ENCODE data around the gene COMMD7.
"Not testable (repeated sequence)": the region's sequence is repeated elsewhere in the genome, so short reads cannot be mapped to it uniquely, and the experiment has no call there.

COMMD7 gene

GRCh38 chr20:32727683-32728082, 15.6 kb downstream of the COMMD7 start:
- DNase-seq, result no peak

- DNase-seq, result no peak
These were observed 24.4 kb downstream of the COMMD7 start for GRCh38 chr20:32718749-32719348.

- DNase-seq, result no peak
These were observed 31.9 kb downstream of the COMMD7 start for GRCh38 chr20:32711346-32711745.

GRCh38 chr20:32709632-32710121, 33.6 kb downstream of the COMMD7 start:
- DNase-seq, result no peak

- DNase-seq, result not testable (repeated sequence)
These were observed 34.1 kb downstream of the COMMD7 start for GRCh38 chr20:32709029-32709631.

GRCh38 chr20:32707691-32708581, 35.3 kb downstream of the COMMD7 start:
- no peak for DNase-seq

- no peak for DNase-seq
These were observed 36.8 kb downstream of the COMMD7 start for GRCh38 chr20:32706486-32706885.

- DNase-seq, result no peak
These were observed 40.4 kb downstream of the COMMD7 start for GRCh38 chr20:32702706-32703425.

GRCh38 chr20:32697608-32698007, 45.7 kb downstream of the COMMD7 start:
- no peak for DNase-seq

GRCh38 chr20:32695089-32695488, 48.2 kb downstream of the COMMD7 start:
- no peak for DNase-seq

GRCh38 chr20:32688966-32689365, 54.3 kb downstream of the COMMD7 start:
- DNase-seq, result not testable (repeated sequence)

- DNase-seq, result no peak
These were observed 56.1 kb downstream of the COMMD7 start for GRCh38 chr20:32687180-32687532.

GRCh38 chr20:32686530-32687179, 56.6 kb downstream of the COMMD7 start:
- DNase-seq, result no peak

GRCh38 chr20:32685541-32686529, 57.4 kb downstream of the COMMD7 start:
- no peak for DNase-seq

GRCh38 chr20:32682508-32682987, 60.7 kb downstream of the COMMD7 start:
- no peak for DNase-seq

- DNase-seq, result no peak
These were observed 61.8 kb downstream of the COMMD7 start for GRCh38 chr20:32681175-32682084.

- DNase-seq, result no peak
These were observed 62.6 kb downstream of the COMMD7 start for GRCh38 chr20:32680544-32681174.

GRCh38 chr20:32678948-32679347, 64.3 kb downstream of the COMMD7 start:
- no peak for DNase-seq

- DNase-seq, result no peak
These were observed 67.9 kb downstream of the COMMD7 start for GRCh38 chr20:32675223-32675975.
